ENCODE results near the gene XPC.
"Not testable (repeated sequence)": the region's sequence is repeated elsewhere in the genome, so short reads cannot be mapped to it uniquely, and the experiment has no call there.

Gene XPC

DNA sequence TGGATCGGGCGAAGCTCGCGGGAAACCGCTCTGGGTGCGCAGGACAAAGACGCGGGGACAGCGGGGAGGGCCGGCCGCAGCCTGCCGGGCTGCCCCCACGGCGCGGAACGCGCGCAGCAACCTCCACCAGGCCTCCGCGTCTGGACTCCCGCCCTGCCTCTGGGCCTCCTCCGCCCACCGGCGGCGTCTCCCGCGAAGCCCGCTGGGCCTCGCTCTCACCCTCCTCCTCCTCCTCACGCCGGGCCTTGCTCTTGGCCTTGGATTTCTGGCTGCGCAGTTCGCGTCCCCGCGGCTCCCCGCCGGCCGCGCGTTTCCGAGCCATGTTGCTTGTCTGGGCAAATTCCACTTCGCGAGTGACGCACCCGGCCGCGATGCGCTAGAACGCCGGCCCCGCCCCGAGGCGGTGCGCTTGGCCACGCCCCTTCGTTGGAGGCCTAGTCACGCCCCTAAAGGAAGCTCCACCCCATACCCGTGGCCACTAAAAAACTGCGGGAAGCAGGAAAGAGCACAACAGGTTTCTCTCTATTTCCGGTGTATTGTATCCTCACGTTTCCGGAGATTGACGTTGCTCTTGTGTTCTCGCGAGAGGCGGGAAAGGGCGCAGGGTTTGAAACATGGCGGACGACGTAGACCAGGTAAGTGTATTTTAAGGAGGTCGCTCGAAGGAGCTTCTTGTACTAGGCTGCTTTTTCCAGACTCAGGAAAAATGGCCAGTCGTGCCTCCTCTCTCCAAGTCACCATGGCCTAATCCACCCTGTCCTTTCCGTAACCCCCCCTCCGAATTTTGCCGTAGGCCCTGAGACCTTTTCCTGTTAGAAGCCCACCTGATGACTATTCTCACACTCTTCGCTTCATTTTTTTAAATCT lies at the start of gene XPC, which contains the start of gene LSM3:
Gene XPC, minus strand, starts transcription at position 355 of the 867 bp plus-strand sequence. Its CDS starts 33 bp downstream, at position 322.
Gene LSM3, plus strand, starts transcription at position 571 of the 867 bp plus-strand sequence. Its CDS starts 44 bp downstream, at position 615.
- H3K4me3 ChIP-seq (ENCODE audit: low read depth, low read length), result peak within 1 kb of the TSS; percentile 85
- TF ChIP-seq, protein P1, sequence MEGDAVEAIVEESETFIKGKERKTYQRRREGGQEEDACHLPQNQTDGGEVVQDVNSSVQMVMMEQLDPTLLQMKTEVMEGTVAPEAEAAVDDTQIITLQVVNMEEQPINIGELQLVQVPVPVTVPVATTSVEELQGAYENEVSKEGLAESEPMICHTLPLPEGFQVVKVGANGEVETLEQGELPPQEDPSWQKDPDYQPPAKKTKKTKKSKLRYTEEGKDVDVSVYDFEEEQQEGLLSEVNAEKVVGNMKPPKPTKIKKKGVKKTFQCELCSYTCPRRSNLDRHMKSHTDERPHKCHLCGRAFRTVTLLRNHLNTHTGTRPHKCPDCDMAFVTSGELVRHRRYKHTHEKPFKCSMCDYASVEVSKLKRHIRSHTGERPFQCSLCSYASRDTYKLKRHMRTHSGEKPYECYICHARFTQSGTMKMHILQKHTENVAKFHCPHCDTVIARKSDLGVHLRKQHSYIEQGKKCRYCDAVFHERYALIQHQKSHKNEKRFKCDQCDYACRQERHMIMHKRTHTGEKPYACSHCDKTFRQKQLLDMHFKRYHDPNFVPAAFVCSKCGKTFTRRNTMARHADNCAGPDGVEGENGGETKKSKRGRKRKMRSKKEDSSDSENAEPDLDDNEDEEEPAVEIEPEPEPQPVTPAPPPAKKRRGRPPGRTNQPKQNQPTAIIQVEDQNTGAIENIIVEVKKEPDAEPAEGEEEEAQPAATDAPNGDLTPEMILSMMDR (IDR thresholded peaks at IDR 0.05; ENCODE audit: insufficient read depth, low read depth, low read length, missing control alignments), result no peak
- DNase-seq (ENCODE audit: low read depth), result peak; percentile 99

GRCh38 chr3:14227856-14228255 lies 49.5 kb upstream of the XPC start:
- DNase-seq (ENCODE audit: low read depth), result no peak

GRCh38 chr3:14226351-14226750 lies 48.0 kb upstream of the XPC start:
- not testable (repeated sequence) for H3K4me3 ChIP-seq (ENCODE audit: low read depth, low read length); DNase-seq (ENCODE audit: low read depth)

More at GRCh38 chr3:14227856-14228255, 49.5 kb upstream of the XPC start:
- TF ChIP-seq, protein P1 (IDR thresholded peaks at IDR 0.05; ENCODE audit: insufficient read depth, low read depth, low read length, missing control alignments), result no peak
- no peak overlapping the region for H3K4me3 ChIP-seq (ENCODE audit: low read depth, low read length)

DNA sequence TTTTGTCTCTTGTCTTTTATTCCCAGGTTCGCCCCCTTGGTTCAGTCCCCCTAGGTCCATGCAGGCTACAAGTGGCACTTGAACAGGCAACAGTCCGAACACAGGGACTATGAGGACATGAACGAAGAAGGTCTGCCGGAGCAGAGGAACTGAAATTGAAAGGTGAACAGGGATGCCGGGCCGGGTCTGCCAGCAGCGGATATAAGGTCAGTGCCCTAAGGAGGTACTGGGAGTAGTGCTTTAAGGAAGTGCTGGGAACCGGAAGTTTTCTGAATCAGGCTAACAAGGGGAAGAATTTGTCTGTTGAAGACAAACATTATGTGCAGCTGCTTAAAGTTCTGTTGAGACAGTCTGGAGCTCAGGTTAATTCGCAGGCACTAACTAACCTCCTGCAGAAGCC lies 47.0 kb upstream of the XPC start:
- TF ChIP-seq, protein P1 (IDR thresholded peaks at IDR 0.05; ENCODE audit: insufficient read depth, low read depth, low read length, missing control alignments), result no peak
- H3K4me3 ChIP-seq (ENCODE audit: low read depth, low read length), result no peak overlapping the region
- DNase-seq (ENCODE audit: low read depth), result peak; percentile 67

- DNase-seq (ENCODE audit: low read depth), result no peak
- no peak overlapping the region for H3K4me3 ChIP-seq (ENCODE audit: low read depth, low read length)
- TF ChIP-seq, protein P1 (IDR thresholded peaks at IDR 0.05; ENCODE audit: insufficient read depth, low read depth, low read length, missing control alignments), result no peak
Observed at GRCh38 chr3:14224895-14225294, 46.5 kb upstream of the XPC start.

- H3K4me3 ChIP-seq (ENCODE audit: low read depth, low read length), result no peak overlapping the region
- DNase-seq (ENCODE audit: low read depth), result peak; percentile 29
- TF ChIP-seq, protein P1 (IDR thresholded peaks at IDR 0.05; ENCODE audit: insufficient read depth, low read depth, low read length, missing control alignments), result no peak
Observed at GRCh38 chr3:14223595-14223994, 45.2 kb upstream of the XPC start.

DNA sequence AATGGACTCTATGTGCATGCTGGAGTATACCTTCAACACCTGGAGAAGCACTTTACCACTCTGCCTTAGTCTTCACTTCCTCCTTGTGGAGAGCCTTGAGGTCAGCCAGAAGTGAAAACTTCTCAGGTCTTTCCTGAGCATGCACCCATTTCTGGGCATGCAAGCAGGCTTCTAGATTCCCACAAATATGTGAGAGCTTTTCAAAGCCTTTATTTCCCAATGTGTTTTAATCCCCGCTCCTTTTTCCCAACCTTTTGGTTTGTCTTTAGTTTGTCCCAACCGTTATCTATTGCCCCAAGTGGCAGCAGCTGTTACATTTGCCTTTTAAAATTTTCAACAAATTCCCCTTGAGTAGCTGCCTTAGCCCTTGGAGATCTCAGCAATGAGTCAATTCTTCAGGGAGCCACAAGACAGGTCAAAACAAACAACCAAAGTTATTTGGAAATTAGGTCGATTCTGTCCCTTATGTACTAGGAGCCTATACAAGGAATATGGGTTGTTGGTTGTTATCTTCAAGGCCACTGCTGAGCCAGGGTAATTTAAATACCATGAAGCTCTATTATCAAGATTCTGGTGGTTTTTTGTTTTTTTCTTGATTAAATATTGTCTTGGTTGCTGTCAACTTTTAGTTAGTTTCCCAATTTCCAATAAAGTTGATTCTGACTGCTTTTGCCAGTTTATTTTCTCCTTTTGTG lies 44.6 kb upstream of the XPC start:
- no peak overlapping the region for H3K4me3 ChIP-seq (ENCODE audit: low read depth, low read length)
- peak; percentile 35 for DNase-seq (ENCODE audit: low read depth)
- TF ChIP-seq, protein P1 (IDR thresholded peaks at IDR 0.05; ENCODE audit: insufficient read depth, low read depth, low read length, missing control alignments), result no peak
